ENCODE results near the gene ZBTB20.

Gene ZBTB20

GRCh38 chr3:114384558-114384903 is 762.6 kb downstream of the ZBTB20 start:
- no peak for TF ChIP-seq CTCF (conservative IDR thresholded peaks at IDR 0.05; ENCODE audit: low read depth, low read length)
- no peak for DNase-seq (ENCODE audit: low read depth)

GRCh38 chr3:114383875-114384557 is 763.1 kb downstream of the ZBTB20 start:
- peak; percentile 97 for TF ChIP-seq CTCF (conservative IDR thresholded peaks at IDR 0.05; ENCODE audit: low read depth, low read length)
- peak; percentile 95 for DNase-seq (ENCODE audit: low read depth)
- H3K4me3 ChIP-seq (ENCODE audit: low read depth, low read length), result peak overlapping the region; percentile 50

More at GRCh38 chr3:114384558-114384903, 762.6 kb downstream of the ZBTB20 start:
- peak overlapping the region; percentile 50 for H3K4me3 ChIP-seq (ENCODE audit: low read depth, low read length)

GRCh38 chr3:114380233-114380651 is 766.8 kb downstream of the ZBTB20 start:
- DNase-seq (ENCODE audit: low read depth), result peak; percentile 94
- TF ChIP-seq CTCF (conservative IDR thresholded peaks at IDR 0.05; ENCODE audit: low read depth, low read length), result no peak
- no peak overlapping the region for H3K4me3 ChIP-seq (ENCODE audit: low read depth, low read length)

GRCh38 chr3:114379266-114379665 is 767.8 kb downstream of the ZBTB20 start:
- TF ChIP-seq CTCF (conservative IDR thresholded peaks at IDR 0.05; ENCODE audit: low read depth, low read length), result no peak
- H3K4me3 ChIP-seq (ENCODE audit: low read depth, low read length), result no peak overlapping the region
- no peak for DNase-seq (ENCODE audit: low read depth)

GRCh38 chr3:114378760-114379159 is 768.3 kb downstream of the ZBTB20 start:
- no peak overlapping the region for H3K4me3 ChIP-seq (ENCODE audit: low read depth, low read length)
- DNase-seq (ENCODE audit: low read depth), result no peak
- TF ChIP-seq CTCF (conservative IDR thresholded peaks at IDR 0.05; ENCODE audit: low read depth, low read length), result no peak

- no peak for DNase-seq (ENCODE audit: low read depth)
- H3K4me3 ChIP-seq (ENCODE audit: low read depth, low read length), result no peak overlapping the region
- no peak for TF ChIP-seq CTCF (conservative IDR thresholded peaks at IDR 0.05; ENCODE audit: low read depth, low read length)
Measured at GRCh38 chr3:114377426-114377825, 769.7 kb downstream of the ZBTB20 start.

GRCh38 chr3:114376516-114377185 is 770.4 kb downstream of the ZBTB20 start:
- no peak overlapping the region for H3K4me3 ChIP-seq (ENCODE audit: low read depth, low read length)
- no peak for DNase-seq (ENCODE audit: low read depth)
- no peak for TF ChIP-seq CTCF (conservative IDR thresholded peaks at IDR 0.05; ENCODE audit: low read depth, low read length)
